SK-N-SH treated with all-trans-retinoic acid at 6 μM for 48 hours (cell line): ENCODE results near the gene PCA3.

Experiments used
- ATAC-seq: fragments of 200-7000 bp; cut with Tn5 transposase; 3 replicates; pipeline ENCODE4 v1.9.1; 2020; ENCODE audit warnings: mild to moderate bottlenecking, moderate library complexity
- ARNTL ChIP-seq: fragments of 450-650 bp; formaldehyde crosslinking; IDR thresholded peaks from 2 replicates; pipeline ENCODE4 v1.5.0; 2020; ENCODE audit warnings: low read depth, mild to moderate bottlenecking, moderate library complexity, borderline replicate concordance
- BACH2 ChIP-seq: fragments of 250-450 bp; sonication (Bioruptor Pico); IDR thresholded peaks from 2 replicates; pipeline ENCODE4 v1.9.0; 2021; ENCODE audit warnings: mild to moderate bottlenecking, borderline replicate concordance
- CREB5 ChIP-seq: fragments of 250-450 bp; sonication (Bioruptor Pico); IDR thresholded peaks from 2 replicates; pipeline ENCODE4 v1.5.1; 2020; ENCODE audit warnings: low read depth, mild to moderate bottlenecking, moderate library complexity
- CSDC2 ChIP-seq: fragments of 250-450 bp; sonication (Bioruptor Pico); IDR thresholded peaks from 2 replicates; pipeline ENCODE4 v1.5.0; 2020; ENCODE audit warnings: mild to moderate bottlenecking, moderate library complexity
- ISL1 ChIP-seq: fragments of 250-450 bp; sonication (Bioruptor Pico); IDR thresholded peaks from 2 replicates; pipeline ENCODE4 v2.1.2; 2022; ENCODE audit warnings: mild to moderate bottlenecking, moderate library complexity
- PATZ1 ChIP-seq: fragments of 250-450 bp; sonication (Bioruptor Pico); IDR thresholded peaks from 2 replicates; pipeline ENCODE4 v1.8.0; 2020; ENCODE audit warnings: mild to moderate bottlenecking, moderate library complexity, borderline replicate concordance
- PPARA ChIP-seq: fragments of 250-450 bp; sonication (Bioruptor Pico); IDR thresholded peaks from 2 replicates; pipeline ENCODE4 v1.5.0; 2020; ENCODE audit warnings: mild to moderate bottlenecking, borderline replicate concordance
- RARB ChIP-seq: fragments of 250-450 bp; sonication (Bioruptor Pico); IDR thresholded peaks from 2 replicates; pipeline ENCODE4 v1.8.0; 2021; ENCODE audit warnings: mild to moderate bottlenecking, moderate library complexity
- TCF4 ChIP-seq: fragments of 250-450 bp; sonication (Bioruptor Pico); IDR thresholded peaks from 2 replicates; pipeline ENCODE4 v1.8.0; 2021; ENCODE audit warnings: mild to moderate bottlenecking, moderate library complexity, borderline replicate concordance
- TOX ChIP-seq: fragments of 250-450 bp; sonication (Bioruptor Pico); IDR thresholded peaks from 2 replicates; pipeline ENCODE4 v1.8.0; 2021; ENCODE audit warnings: mild to moderate bottlenecking, moderate library complexity, borderline replicate concordance
- ZC3H10 ChIP-seq: fragments of 250-450 bp; sonication (Bioruptor Pico); IDR thresholded peaks from 2 replicates; pipeline ENCODE4 v1.5.1; 2021; ENCODE audit warnings: mild to moderate bottlenecking, moderate library complexity
- ZFP3 ChIP-seq: fragments of 250-450 bp; sonication (Bioruptor Pico); IDR thresholded peaks from 2 replicates; pipeline ENCODE4 v1.5.0; 2020; ENCODE audit warnings: mild to moderate bottlenecking, moderate library complexity
- ZFP30 ChIP-seq: fragments of 450-650 bp; formaldehyde crosslinking; IDR thresholded peaks from 2 replicates; pipeline ENCODE4 v1.5.0; 2022; ENCODE audit warnings: mild to moderate bottlenecking, moderate library complexity
- ZNF565 ChIP-seq: fragments of 450-650 bp; formaldehyde crosslinking; conservative IDR thresholded peaks from 2 replicates; pipeline ENCODE4 v1.5.0; 2020; ENCODE audit warnings: low read depth, mild to moderate bottlenecking, moderate library complexity
- ZNF70 ChIP-seq: fragments of 450-650 bp; formaldehyde crosslinking; IDR thresholded peaks from 2 replicates; pipeline ENCODE4 v1.5.0; 2020; ENCODE audit warnings: mild to moderate bottlenecking, moderate library complexity
- ZNF8 ChIP-seq: fragments of 450-650 bp; formaldehyde crosslinking; IDR thresholded peaks from 2 replicates; pipeline ENCODE4 v1.5.0; 2020; ENCODE audit warnings: mild to moderate bottlenecking, moderate library complexity
- TF ChIP-seq, protein P1 (sequence below): fragments of 250-450 bp; sonication (Bioruptor Pico); IDR thresholded peaks from 2 replicates; pipeline ENCODE4 v1.5.1; 2021; ENCODE audit warnings: mild to moderate bottlenecking, moderate library complexity
- TF ChIP-seq, protein P2 (sequence below): fragments of 250-450 bp; sonication (Bioruptor Pico); IDR thresholded peaks from 2 replicates; pipeline ENCODE4 v1.8.0; 2021; ENCODE audit warnings: low read depth, mild to moderate bottlenecking, moderate library complexity, borderline replicate concordance
- TF ChIP-seq, protein P3 (sequence below): fragments of 250-450 bp; sonication (Bioruptor Pico); IDR thresholded peaks from 2 replicates; pipeline ENCODE4 v1.5.0; 2020; ENCODE audit warnings: mild to moderate bottlenecking, moderate library complexity

PCA3 gene

GRCh38 chr9:76730801-76731200 lies 33.4 kb upstream of the PCA3 start (continued):
- TF ChIP-seq, protein P1, sequence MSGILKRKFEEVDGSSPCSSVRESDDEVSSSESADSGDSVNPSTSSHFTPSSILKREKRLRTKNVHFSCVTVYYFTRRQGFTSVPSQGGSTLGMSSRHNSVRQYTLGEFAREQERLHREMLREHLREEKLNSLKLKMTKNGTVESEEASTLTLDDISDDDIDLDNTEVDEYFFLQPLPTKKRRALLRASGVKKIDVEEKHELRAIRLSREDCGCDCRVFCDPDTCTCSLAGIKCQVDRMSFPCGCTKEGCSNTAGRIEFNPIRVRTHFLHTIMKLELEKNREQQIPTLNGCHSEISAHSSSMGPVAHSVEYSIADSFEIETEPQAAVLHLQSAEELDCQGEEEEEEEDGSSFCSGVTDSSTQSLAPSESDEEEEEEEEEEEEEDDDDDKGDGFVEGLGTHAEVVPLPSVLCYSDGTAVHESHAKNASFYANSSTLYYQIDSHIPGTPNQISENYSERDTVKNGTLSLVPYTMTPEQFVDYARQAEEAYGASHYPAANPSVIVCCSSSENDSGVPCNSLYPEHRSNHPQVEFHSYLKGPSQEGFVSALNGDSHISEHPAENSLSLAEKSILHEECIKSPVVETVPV (CRISPR knock-in tag) = no peak
- TF ChIP-seq PATZ1 (CRISPR knock-in tag) (no peak), ZNF565 (CRISPR knock-in tag) (no peak), ZFP3 (CRISPR knock-in tag) (no peak)
- TF ChIP-seq, all 23 proteins: peak for 0

DNA sequence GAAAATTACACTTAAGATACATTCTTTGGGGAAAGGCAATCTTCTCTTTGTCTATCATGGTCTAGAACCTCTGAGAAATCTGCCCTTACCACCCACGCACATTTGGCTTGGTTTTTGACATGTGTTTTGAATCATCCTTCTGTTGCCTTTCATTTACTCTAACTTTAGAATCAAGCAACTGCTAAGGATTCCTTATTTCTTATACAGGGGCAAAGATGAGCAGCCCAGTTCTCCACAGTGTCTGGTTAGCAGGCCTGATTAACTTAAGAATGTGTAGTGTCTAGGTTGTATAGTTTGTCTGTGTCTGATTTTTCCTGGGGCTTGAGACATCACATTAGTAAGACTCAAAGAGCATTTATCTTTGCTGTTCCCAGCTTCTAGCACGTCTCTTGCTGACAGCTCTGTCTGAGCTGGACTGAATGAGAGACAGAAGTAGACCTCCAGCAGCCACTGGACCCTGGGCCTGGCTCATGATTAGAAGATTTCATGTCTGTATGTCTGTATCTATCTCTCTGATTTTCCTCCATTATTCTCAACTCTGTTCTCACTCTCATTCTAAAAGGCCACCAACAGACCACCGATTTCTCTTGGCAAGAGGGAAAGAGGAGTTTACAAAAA lies 31.8 kb upstream of the PCA3 start:
- no peak for TF ChIP-seq PATZ1 (CRISPR knock-in tag)
- TF ChIP-seq ZNF70 (CRISPR knock-in tag) = no peak
- TF ChIP-seq CSDC2 (CRISPR knock-in tag) = no peak
- TF ChIP-seq PPARA (CRISPR knock-in tag) = no peak
- TF ChIP-seq, protein P1 (CRISPR knock-in tag) = no peak
- TF ChIP-seq, all 23 proteins: peak for 0
- ATAC-seq = no peak; the same call in 2 of the 3 replicates

DNA sequence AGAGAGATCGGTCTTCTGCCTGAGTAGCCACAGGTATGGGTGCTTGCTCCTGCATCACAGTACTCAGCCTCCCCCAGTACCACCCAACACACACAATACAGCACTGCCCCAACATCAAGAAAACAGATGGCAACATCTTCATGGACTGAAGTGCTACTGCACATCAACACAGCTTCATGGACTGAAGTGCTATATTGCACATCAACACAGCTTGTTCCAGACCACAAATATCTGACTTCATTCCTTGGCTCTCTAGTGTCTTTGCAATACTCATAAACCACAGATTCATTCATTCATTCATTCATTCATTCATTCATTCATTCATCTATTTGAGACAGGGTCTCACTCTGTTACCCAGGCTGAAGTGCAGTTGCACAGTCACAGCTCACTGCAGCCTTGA lies 31.1 kb upstream of the PCA3 start:
- TF ChIP-seq, protein P2, sequence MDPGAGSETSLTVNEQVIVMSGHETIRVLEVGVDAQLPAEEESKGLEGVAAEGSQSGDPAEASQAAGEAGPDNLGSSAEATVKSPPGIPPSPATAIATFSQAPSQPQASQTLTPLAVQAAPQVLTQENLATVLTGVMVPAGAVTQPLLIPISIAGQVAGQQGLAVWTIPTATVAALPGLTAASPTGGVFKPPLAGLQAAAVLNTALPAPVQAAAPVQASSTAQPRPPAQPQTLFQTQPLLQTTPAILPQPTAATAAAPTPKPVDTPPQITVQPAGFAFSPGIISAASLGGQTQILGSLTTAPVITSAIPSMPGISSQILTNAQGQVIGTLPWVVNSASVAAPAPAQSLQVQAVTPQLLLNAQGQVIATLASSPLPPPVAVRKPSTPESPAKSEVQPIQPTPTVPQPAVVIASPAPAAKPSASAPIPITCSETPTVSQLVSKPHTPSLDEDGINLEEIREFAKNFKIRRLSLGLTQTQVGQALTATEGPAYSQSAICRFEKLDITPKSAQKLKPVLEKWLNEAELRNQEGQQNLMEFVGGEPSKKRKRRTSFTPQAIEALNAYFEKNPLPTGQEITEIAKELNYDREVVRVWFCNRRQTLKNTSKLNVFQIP (CRISPR knock-in tag) = no peak
- TF ChIP-seq PPARA (CRISPR knock-in tag) (no peak), ZC3H10 (CRISPR knock-in tag) (no peak), ZNF565 (CRISPR knock-in tag) (no peak), BACH2 (CRISPR knock-in tag) (no peak), ZFP30 (CRISPR knock-in tag) (no peak), ISL1 (CRISPR knock-in tag) (no peak), ZNF8 (CRISPR knock-in tag) (no peak), TOX (CRISPR knock-in tag) (no peak), PATZ1 (CRISPR knock-in tag) (no peak), ARNTL (CRISPR knock-in tag) (no peak), RARB (CRISPR knock-in tag) (no peak), TCF4 (no peak), CREB5 (no peak), CSDC2 (CRISPR knock-in tag) (no peak)
- TF ChIP-seq, protein P3, sequence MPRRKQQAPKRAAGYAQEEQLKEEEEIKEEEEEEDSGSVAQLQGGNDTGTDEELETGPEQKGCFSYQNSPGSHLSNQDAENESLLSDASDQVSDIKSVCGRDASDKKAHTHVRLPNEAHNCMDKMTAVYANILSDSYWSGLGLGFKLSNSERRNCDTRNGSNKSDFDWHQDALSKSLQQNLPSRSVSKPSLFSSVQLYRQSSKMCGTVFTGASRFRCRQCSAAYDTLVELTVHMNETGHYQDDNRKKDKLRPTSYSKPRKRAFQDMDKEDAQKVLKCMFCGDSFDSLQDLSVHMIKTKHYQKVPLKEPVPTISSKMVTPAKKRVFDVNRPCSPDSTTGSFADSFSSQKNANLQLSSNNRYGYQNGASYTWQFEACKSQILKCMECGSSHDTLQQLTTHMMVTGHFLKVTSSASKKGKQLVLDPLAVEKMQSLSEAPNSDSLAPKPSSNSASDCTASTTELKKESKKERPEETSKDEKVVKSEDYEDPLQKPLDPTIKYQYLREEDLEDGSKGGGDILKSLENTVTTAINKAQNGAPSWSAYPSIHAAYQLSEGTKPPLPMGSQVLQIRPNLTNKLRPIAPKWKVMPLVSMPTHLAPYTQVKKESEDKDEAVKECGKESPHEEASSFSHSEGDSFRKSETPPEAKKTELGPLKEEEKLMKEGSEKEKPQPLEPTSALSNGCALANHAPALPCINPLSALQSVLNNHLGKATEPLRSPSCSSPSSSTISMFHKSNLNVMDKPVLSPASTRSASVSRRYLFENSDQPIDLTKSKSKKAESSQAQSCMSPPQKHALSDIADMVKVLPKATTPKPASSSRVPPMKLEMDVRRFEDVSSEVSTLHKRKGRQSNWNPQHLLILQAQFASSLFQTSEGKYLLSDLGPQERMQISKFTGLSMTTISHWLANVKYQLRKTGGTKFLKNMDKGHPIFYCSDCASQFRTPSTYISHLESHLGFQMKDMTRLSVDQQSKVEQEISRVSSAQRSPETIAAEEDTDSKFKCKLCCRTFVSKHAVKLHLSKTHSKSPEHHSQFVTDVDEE (CRISPR knock-in tag) = no peak
- ATAC-seq = no peak
